K562 (cell line): ENCODE data around the gene MADCAM1. TPM values are rescaled to one million over a fixed set of nuclear protein-coding genes. Genes with fewer than 3 reads are reported as not detected.

Experiments
- CTBP1 ChIP-seq: fragments of 450-650 bp; IDR thresholded peaks from 2 replicates; pipeline ENCODE4 v1.6.1; 2016; ENCODE audit warnings: borderline replicate concordance
- LCOR ChIP-seq: sonication (generic); formaldehyde crosslinking; IDR thresholded peaks from 2 replicates; pipeline ENCODE4 v1.8.0; 2022; ENCODE audit warnings: mild to moderate bottlenecking, missing genetic modification reagents
- MYC ChIP-seq, 2 experiments: fragments of 250-450 bp in 1 of 2; sonication (Bioruptor Pico) in 1 of 2; IDR thresholded peaks; 2 replicates each; pipeline versions ENCODE4 v1.5.1 to v1.6.1; 2012 to 2021; ENCODE audit warnings: low read depth in 2 of 2, borderline replicate concordance in 1 of 2, improper control_type of control experiment in 1 of 2, low read length in 1 of 2, mild to moderate bottlenecking in 1 of 2, moderate library complexity in 1 of 2
- NCOA6 ChIP-seq: fragments of 450-650 bp; IDR thresholded peaks from 2 replicates; pipeline ENCODE4 v1.6.1; 2017; ENCODE audit warnings: mild to moderate bottlenecking
- ZBTB7A ChIP-seq: IDR thresholded peaks from 2 replicates; pipeline ENCODE4 v1.6.1; 2011; ENCODE audit warnings: low read depth, mild to moderate bottlenecking, low read length, moderate library complexity, borderline replicate concordance; ENCODE audit not compliant: control insufficient read depth
- ZC3H4 ChIP-seq: sonication (generic); formaldehyde crosslinking; IDR thresholded peaks from 2 replicates; pipeline ENCODE4 v1.9.0; 2021; ENCODE audit warnings: missing genetic modification reagents, borderline replicate concordance
- ZNF384 ChIP-seq: IDR thresholded peaks from 2 replicates; pipeline ENCODE4 v1.6.1; 2012; ENCODE audit warnings: low read depth, low read length, improper control_type of control experiment
- ZNF507 ChIP-seq: conservative IDR thresholded peaks from 2 replicates; pipeline ENCODE4 v1.6.1; 2017; ENCODE audit warnings: missing genetic modification characterization, missing compliant biosample characterization
- polyA plus RNA-seq, 8 experiments: library from polyadenylated mRNA; depleted of rRNA in 4 of 8; stranded (reverse) in 5 of 8; unstranded in 3 of 8; fragments of >200 nt; fragmentation: Nextera tagmentation in 2 of 8; fragmentation: Illumina TruSeq in 1 of 8; extraction: Ambion mirVana in 2 of 8; extraction: Trizol in 1 of 8; gene quantifications; 2 replicates each; pipeline versions ENCODE4 v1.2.1 to v1.2.3, GENCODE V29; 2011 to 2014; ENCODE audit warnings: inconsistent platforms in 1 of 8, missing spikeins in 1 of 8
- total RNA-seq, 7 experiments: library from RNA; depleted of rRNA in 6 of 7; stranded (reverse); fragments of >200 nt in 6 of 7; fragmentation: Illumina TruSeq in 2 of 7; extraction: Trizol in 2 of 7; gene quantifications; 2 replicates each; pipeline versions ENCODE4 v1.2.1 to v1.2.3, GENCODE V29; 2011 to 2021; ENCODE audit warnings: low replicate concordance in 1 of 7
- TF ChIP-seq, protein P1 (sequence below): sonication (generic); formaldehyde crosslinking; IDR thresholded peaks from 2 replicates; pipeline ENCODE4 v1.8.0; 2023; ENCODE audit warnings: missing genetic modification reagents, mild to moderate bottlenecking, borderline replicate concordance
- TF ChIP-seq, protein P2 (sequence below): fragments of 450-650 bp; IDR thresholded peaks from 2 replicates; pipeline ENCODE4 v1.6.1; 2016; ENCODE audit warnings: low read depth, mild to moderate bottlenecking, moderate library complexity
- TF ChIP-seq, protein P3 (sequence below), 2 experiments: IDR thresholded peaks; 2 replicates each; pipeline ENCODE4 v1.6.1; 2011; ENCODE audit warnings: borderline replicate concordance in 1 of 2, control low read depth in 1 of 2, low read depth in 1 of 2, low read length in 1 of 2, mild to moderate bottlenecking in 1 of 2, mixed read lengths in 1 of 2, moderate library complexity in 1 of 2; ENCODE audit not compliant: insufficient read depth in 1 of 2, insufficient read length in 1 of 2, poor library complexity in 1 of 2, severe bottlenecking in 1 of 2; ENCODE audit errors: extremely low read depth in 1 of 2
- TF ChIP-seq, protein P4 (sequence below): conservative IDR thresholded peaks from 2 replicates; pipeline ENCODE4 v1.6.1; 2011; ENCODE audit warnings: low read depth, mild to moderate bottlenecking, low read length; ENCODE audit not compliant: control insufficient read depth
- TF ChIP-seq, protein P5 (sequence below): fragments of 250-450 bp; sonication (Bioruptor Pico); IDR thresholded peaks from 2 replicates; pipeline ENCODE4 v1.5.1; 2021; ENCODE audit warnings: mild to moderate bottlenecking

Gene MADCAM1
- total and polyA plus RNA-seq, 9 of the 15 experiments (the other 6 are each of a cell fraction or from before 2014, with no cell fraction given) = 0.09 to 0.36 (median 0.09) TPM; not detected in 6

DNA sequence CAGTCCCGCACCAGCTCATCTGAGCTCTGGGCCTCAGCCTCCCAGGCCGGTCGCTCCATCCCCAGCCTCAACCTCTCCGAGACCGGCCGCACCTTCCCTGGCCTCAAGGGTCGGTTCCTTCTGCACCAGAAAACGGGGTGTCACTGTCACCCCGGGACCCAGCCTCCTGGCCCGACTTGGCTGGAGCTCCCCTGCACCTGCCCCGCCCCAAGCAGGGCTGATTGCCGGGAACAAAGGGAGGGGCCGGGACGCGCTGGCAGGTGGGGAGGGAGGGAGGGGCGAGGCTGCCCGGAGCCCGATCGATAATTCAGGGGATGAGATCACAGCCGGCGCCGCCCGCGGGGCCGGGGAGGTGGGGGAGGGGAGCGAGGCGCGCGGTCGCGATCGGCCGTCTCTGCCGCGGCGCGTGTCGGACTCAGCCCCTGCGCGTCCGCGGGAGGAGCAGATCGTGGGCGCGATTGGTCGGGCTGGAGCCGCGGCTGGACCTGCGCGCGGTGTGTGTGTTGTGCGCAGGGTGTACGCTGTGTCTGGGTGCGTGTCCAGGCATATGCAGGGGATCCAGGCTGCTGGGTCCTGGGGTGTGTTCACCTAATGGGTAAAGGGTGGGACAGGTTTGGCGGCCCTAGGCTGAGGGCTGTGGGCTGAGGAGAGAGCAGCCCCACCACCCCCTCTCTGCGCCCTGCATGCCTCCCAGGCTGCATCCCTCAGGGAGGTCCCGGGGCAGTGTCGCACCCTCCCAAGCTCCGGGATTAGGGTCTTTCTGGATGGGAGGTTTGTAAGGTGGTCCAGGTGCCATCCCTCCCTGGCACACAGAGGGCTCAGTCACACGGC lies 34.4 kb upstream of the MADCAM1 start (continued):
- TF ChIP-seq, protein P1, sequence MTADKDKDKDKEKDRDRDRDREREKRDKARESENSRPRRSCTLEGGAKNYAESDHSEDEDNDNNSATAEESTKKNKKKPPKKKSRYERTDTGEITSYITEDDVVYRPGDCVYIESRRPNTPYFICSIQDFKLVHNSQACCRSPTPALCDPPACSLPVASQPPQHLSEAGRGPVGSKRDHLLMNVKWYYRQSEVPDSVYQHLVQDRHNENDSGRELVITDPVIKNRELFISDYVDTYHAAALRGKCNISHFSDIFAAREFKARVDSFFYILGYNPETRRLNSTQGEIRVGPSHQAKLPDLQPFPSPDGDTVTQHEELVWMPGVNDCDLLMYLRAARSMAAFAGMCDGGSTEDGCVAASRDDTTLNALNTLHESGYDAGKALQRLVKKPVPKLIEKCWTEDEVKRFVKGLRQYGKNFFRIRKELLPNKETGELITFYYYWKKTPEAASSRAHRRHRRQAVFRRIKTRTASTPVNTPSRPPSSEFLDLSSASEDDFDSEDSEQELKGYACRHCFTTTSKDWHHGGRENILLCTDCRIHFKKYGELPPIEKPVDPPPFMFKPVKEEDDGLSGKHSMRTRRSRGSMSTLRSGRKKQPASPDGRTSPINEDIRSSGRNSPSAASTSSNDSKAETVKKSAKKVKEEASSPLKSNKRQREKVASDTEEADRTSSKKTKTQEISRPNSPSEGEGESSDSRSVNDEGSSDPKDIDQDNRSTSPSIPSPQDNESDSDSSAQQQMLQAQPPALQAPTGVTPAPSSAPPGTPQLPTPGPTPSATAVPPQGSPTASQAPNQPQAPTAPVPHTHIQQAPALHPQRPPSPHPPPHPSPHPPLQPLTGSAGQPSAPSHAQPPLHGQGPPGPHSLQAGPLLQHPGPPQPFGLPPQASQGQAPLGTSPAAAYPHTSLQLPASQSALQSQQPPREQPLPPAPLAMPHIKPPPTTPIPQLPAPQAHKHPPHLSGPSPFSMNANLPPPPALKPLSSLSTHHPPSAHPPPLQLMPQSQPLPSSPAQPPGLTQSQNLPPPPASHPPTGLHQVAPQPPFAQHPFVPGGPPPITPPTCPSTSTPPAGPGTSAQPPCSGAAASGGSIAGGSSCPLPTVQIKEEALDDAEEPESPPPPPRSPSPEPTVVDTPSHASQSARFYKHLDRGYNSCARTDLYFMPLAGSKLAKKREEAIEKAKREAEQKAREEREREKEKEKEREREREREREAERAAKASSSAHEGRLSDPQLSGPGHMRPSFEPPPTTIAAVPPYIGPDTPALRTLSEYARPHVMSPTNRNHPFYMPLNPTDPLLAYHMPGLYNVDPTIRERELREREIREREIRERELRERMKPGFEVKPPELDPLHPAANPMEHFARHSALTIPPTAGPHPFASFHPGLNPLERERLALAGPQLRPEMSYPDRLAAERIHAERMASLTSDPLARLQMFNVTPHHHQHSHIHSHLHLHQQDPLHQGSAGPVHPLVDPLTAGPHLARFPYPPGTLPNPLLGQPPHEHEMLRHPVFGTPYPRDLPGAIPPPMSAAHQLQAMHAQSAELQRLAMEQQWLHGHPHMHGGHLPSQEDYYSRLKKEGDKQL (CRISPR knock-in tag) = 0 out of 2 replicates have a peak, but pooled peaks have one; percentile 51
- 0 out of 2 replicates have a peak, but pooled peaks have one; percentile 63 for TF ChIP-seq ZC3H4 (CRISPR knock-in tag)
- 0 out of 2 replicates have a peak, but pooled peaks have one; percentile 40 for TF ChIP-seq LCOR (CRISPR knock-in tag)
- peak; percentile 64; the same call in 1 of the 2 replicates for TF ChIP-seq CTBP1
- TF ChIP-seq, protein P2, sequence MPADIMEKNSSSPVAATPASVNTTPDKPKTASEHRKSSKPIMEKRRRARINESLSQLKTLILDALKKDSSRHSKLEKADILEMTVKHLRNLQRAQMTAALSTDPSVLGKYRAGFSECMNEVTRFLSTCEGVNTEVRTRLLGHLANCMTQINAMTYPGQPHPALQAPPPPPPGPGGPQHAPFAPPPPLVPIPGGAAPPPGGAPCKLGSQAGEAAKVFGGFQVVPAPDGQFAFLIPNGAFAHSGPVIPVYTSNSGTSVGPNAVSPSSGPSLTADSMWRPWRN = no peak
- TF ChIP-seq NCOA6 = no peak
- TF ChIP-seq MYC (IDR thresholded peaks at IDR 0.05; ENCODE audit: low read depth, low read length) = 0 out of 2 replicates have a peak, but pooled peaks have one; percentile 17
- TF ChIP-seq MYC (CRISPR knock-in tag; IDR thresholded peaks at IDR 0.05; ENCODE audit: borderline replicate concordance, low read depth) = no peak
- TF ChIP-seq ZNF384 = no peak
- TF ChIP-seq, protein P3, sequence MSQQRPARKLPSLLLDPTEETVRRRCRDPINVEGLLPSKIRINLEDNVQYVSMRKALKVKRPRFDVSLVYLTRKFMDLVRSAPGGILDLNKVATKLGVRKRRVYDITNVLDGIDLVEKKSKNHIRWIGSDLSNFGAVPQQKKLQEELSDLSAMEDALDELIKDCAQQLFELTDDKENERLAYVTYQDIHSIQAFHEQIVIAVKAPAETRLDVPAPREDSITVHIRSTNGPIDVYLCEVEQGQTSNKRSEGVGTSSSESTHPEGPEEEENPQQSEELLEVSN (IDR thresholded peaks at IDR 0.05; ENCODE audit: borderline replicate concordance in 1 of 2, extremely low read depth in 1 of 2, insufficient read depth in 1 of 2, insufficient read length in 1 of 2, low read depth in 1 of 2, low read length in 1 of 2, poor library complexity in 1 of 2, severe bottlenecking in 1 of 2) = peak in 1 of 2 experiments; percentile 65
- no peak for TF ChIP-seq ZNF507 (tag)
- TF ChIP-seq, protein P4, sequence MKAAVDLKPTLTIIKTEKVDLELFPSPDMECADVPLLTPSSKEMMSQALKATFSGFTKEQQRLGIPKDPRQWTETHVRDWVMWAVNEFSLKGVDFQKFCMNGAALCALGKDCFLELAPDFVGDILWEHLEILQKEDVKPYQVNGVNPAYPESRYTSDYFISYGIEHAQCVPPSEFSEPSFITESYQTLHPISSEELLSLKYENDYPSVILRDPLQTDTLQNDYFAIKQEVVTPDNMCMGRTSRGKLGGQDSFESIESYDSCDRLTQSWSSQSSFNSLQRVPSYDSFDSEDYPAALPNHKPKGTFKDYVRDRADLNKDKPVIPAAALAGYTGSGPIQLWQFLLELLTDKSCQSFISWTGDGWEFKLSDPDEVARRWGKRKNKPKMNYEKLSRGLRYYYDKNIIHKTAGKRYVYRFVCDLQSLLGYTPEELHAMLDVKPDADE = 0 out of 2 replicates have a peak, but pooled peaks have one; percentile 27
- TF ChIP-seq ZBTB7A = peak; percentile 74; the same call in 1 of the 2 replicates
- TF ChIP-seq, protein P5, sequence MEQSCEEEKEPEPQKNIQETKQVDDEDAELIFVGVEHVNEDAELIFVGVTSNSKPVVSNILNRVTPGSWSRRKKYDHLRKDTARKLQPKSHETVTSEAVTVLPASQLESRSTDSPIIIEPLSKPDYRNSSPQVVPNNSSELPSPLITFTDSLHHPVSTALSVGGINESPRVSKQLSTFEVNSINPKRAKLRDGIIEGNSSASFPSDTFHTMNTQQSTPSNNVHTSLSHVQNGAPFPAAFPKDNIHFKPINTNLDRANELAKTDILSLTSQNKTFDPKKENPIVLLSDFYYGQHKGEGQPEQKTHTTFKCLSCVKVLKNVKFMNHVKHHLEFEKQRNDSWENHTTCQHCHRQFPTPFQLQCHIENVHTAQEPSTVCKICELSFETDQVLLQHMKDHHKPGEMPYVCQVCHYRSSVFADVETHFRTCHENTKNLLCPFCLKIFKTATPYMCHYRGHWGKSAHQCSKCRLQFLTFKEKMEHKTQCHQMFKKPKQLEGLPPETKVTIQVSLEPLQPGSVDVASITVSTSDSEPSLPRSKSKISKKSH (CRISPR knock-in tag) = no peak
